B cell (primary cell): ENCODE measurements around the gene SUGCT. TPM values are rescaled to one million over a fixed set of nuclear protein-coding genes. Genes with fewer than 3 reads are reported as not detected.

Experiments
- ATAC-seq: fragments of 200-7000 bp; cut with Tn5 transposase; one replicate; pipeline ENCODE4 v1.10.0; 2021; ENCODE audit warnings: low read depth, mild to moderate bottlenecking, moderate number of reproducible peaks, moderate library complexity
- CTCF ChIA-PET: fragments of 350-600 bp; sonication (Branson Sonifier 250); formaldehyde crosslinking; loops from one replicate; lab custom pipeline; 2021; ENCODE audit warnings: antibody characterized with exemption, inconsistent platforms; lab: Charles Lee
- POLR2A ChIA-PET: fragments of 350-600 bp; sonication (Branson Sonifier 250); formaldehyde crosslinking; loops from one replicate; lab custom pipeline; 2021; ENCODE audit warnings: antibody characterized with exemption; lab: Charles Lee
- DNase-seq: peaks from one replicate; pipeline ENCODE4 v3.0.0; 2013
- H2AFZ ChIP-seq: 2 replicates; pipeline ENCODE4 v1.6.1; 2012; ENCODE audit warnings: mild to moderate bottlenecking, low read depth, low read length; ENCODE audit not compliant: insufficient read depth, poor library complexity, severe bottlenecking
- H3K27ac ChIP-seq, 2 donors: 1 replicate in 1 of 2; 2 replicates in 1 of 2; pipeline ENCODE4 v1.5.1; 2012 to 2013; ENCODE audit warnings: low read length in 2 of 2, mild to moderate bottlenecking in 2 of 2, moderate library complexity in 1 of 2
- H3K27me3 ChIP-seq, 4 experiments: fragments of 200-600 bp in 1 of 4; sonication (generic) in 1 of 4; replicated peaks in 1 of 4; 1 replicate in 2 of 4; 2 replicates in 2 of 4; pipeline versions ENCODE4 v1.6.1 to v1.7.0; 2013 to 2016; ENCODE audit warnings: low read length in 3 of 4, mild to moderate bottlenecking in 2 of 4, mixed read lengths in 1 of 4, moderate library complexity in 1 of 4; ENCODE audit not compliant: insufficient read depth in 4 of 4, control insufficient read depth in 3 of 4; ENCODE audit errors: control extremely low read depth in 1 of 4
- H3K36me3 ChIP-seq, 2 experiments: replicated peaks in 1 of 2; 1 replicate in 1 of 2; 2 replicates in 1 of 2; pipeline versions ENCODE4 v1.6.1 to v1.7.1; 2013; ENCODE audit warnings: low read length in 1 of 2; ENCODE audit not compliant: insufficient read depth in 2 of 2, control insufficient read depth in 1 of 2; ENCODE audit errors: control extremely low read depth in 1 of 2, extremely low read depth in 1 of 2
- H3K4me1 ChIP-seq, 2 donors: fragments of 200-600 bp in 1 of 2; sonication (generic) in 1 of 2; 1 replicate in 1 of 2; 2 replicates in 1 of 2; pipeline versions ENCODE4 v1.5.1 to v1.6.1; 2013 to 2017; ENCODE audit warnings: low read length in 2 of 2; ENCODE audit not compliant: control insufficient read depth in 2 of 2, insufficient read depth in 2 of 2
- H3K4me2 ChIP-seq: replicated peaks from 2 replicates; pipeline ENCODE3; 2012; ENCODE audit warnings: mild to moderate bottlenecking, low read depth, low read length; ENCODE audit not compliant: poor library complexity, severe bottlenecking
- H3K4me3 ChIP-seq, 5 experiments: fragments of 200-600 bp in 1 of 5; sonication (generic) in 1 of 5; 1 replicate in 3 of 5; 2 replicates in 2 of 5; pipeline versions ENCODE4 v1.5.1 to v1.7.0; 2011 to 2016; ENCODE audit warnings: low read length in 4 of 5, mild to moderate bottlenecking in 4 of 5, low read depth in 2 of 5, control low read depth in 1 of 5, moderate library complexity in 1 of 5; ENCODE audit not compliant: insufficient read depth in 1 of 5; ENCODE audit errors: control extremely low read depth in 1 of 5, extremely low read depth in 1 of 5
- H3K79me2 ChIP-seq: fragments of 200-600 bp; sonication (generic); one replicate; pipeline ENCODE4 v1.6.0; 2016; ENCODE audit warnings: low read length; ENCODE audit not compliant: control insufficient read depth, insufficient read depth
- H3K9ac ChIP-seq: fragments of 200-600 bp; sonication (generic); 2 replicates; pipeline ENCODE4 v1.6.1; 2017; ENCODE audit warnings: mild to moderate bottlenecking, low read length, moderate library complexity
- H3K9me3 ChIP-seq, 3 donors: one replicate each; pipeline versions ENCODE4 v1.6.1 to v1.7.1; 2013; ENCODE audit warnings: low read length in 2 of 3; ENCODE audit not compliant: control insufficient read depth in 2 of 3, insufficient read depth in 1 of 3; ENCODE audit errors: control extremely low read depth in 1 of 3
- H4K20me1 ChIP-seq: 2 replicates; pipeline ENCODE4 v1.6.0; 2012; ENCODE audit warnings: mild to moderate bottlenecking, low read length; ENCODE audit not compliant: insufficient read depth, control insufficient read depth, poor library complexity, severe bottlenecking
- H3K27ac Mint-ChIP-seq: one replicate; pipeline ENCODE4 v1.8.0; 2021; ENCODE audit warnings: mixed read lengths
- H3K27me3 Mint-ChIP-seq: one replicate; pipeline ENCODE4 v1.8.0; 2021; ENCODE audit warnings: mixed read lengths
- H3K4me1 Mint-ChIP-seq: one replicate; pipeline ENCODE4 v1.8.0; 2021; ENCODE audit warnings: mixed read lengths
- H3K4me3 Mint-ChIP-seq: one replicate; pipeline ENCODE4 v1.8.0; 2021; ENCODE audit warnings: mixed read lengths
- H3K9me3 Mint-ChIP-seq: one replicate; pipeline ENCODE4 v1.8.0; 2022; ENCODE audit warnings: mixed read lengths; ENCODE audit not compliant: insufficient read depth
- EZH2 ChIP-seq: IDR thresholded peaks from 2 replicates; pipeline ENCODE4 v1.6.1; 2012; ENCODE audit warnings: borderline replicate concordance, low read depth, mild to moderate bottlenecking, moderate library complexity, low read length; ENCODE audit not compliant: insufficient read depth, poor library complexity, severe bottlenecking
- WGBS: methylation state at CpG from one replicate; pipeline ENCODE4 v1.1.5; 2013; ENCODE audit warnings: missing lambda C conversion rate; ENCODE audit not compliant: insufficient coverage; 5-methylcytosine and 5-hydroxymethylcytosine counted together
- intact Hi-C: fragments of 100-400 bp; cut with micrococcal nuclease; formaldehyde crosslinking; loops from one replicate; pipeline ENCODE4 v1.10.0; 2022
- polyA plus RNA-seq: library from polyadenylated mRNA; depleted of rRNA; stranded (reverse); fragments of >200 nt; gene quantifications from 2 replicates; pipeline ENCODE4 v1.2.3, GENCODE V29; 2012
- total RNA-seq, 2 donors: library from RNA; stranded (reverse); fragments of 120-200 nt in 1 of 2; gene quantifications; 1 replicate in 1 of 2; 2 replicates in 1 of 2; pipeline versions ENCODE4 v1.2.3 to v1.2.4, GENCODE V29; 2013 to 2022
- TF ChIP-seq, protein P1 (sequence below): fragments of 200-600 bp; IDR thresholded peaks from one replicate; pipeline ENCODE4 v1.8.0; 2022; ENCODE audit warnings: antibody characterized with exemption, mild to moderate bottlenecking

The SUGCT gene
- total and polyA plus RNA-seq, 2 donors (not counting 1 experiment from before 2014, with no cell fraction given) = 0.19 to 0.86 TPM

GRCh38 chr7:40122940-40123254, 11.9 kb upstream of the SUGCT start:
- Mint-ChIP-seq H3K27ac (no peak overlapping the region), H3K4me3 (no peak overlapping the region), H3K4me1 (peaks cover 5% of the 10 kb centered on the region), H3K9me3 (no peaks in the 10 kb centered on the region), H3K27me3 (no peaks in the 10 kb centered on the region)
- intact Hi-C loops = no loop called here
- DNase-seq = no peak
- ChIA-PET CTCF (no interaction called here), POLR2A (no interaction called here)
- Histone ChIP-seq H3K9me3 (no peaks in the 10 kb centered on the region), H3K4me1 (peaks cover 4% of the 10 kb centered on the region in 2 donors), H4K20me1 (no peaks in the 10 kb centered on the region), H3K79me2 (peaks cover 29% of the 10 kb centered on the region), H2AFZ (no peak overlapping the region), H3K4me3 (no peak overlapping the region), H3K27ac (no peak overlapping the region), H3K9ac (no peak overlapping the region), H3K27me3 (no peaks in the 10 kb centered on the region), H3K36me3 (no peaks in the 10 kb centered on the region), H3K4me2 (no peak overlapping the region)
- ATAC-seq = no peak
- WGBS = no CpG with 5 or more reads among the region's 2 CpGs
- TF ChIP-seq EZH2 = no peak
- TF ChIP-seq, protein P1, sequence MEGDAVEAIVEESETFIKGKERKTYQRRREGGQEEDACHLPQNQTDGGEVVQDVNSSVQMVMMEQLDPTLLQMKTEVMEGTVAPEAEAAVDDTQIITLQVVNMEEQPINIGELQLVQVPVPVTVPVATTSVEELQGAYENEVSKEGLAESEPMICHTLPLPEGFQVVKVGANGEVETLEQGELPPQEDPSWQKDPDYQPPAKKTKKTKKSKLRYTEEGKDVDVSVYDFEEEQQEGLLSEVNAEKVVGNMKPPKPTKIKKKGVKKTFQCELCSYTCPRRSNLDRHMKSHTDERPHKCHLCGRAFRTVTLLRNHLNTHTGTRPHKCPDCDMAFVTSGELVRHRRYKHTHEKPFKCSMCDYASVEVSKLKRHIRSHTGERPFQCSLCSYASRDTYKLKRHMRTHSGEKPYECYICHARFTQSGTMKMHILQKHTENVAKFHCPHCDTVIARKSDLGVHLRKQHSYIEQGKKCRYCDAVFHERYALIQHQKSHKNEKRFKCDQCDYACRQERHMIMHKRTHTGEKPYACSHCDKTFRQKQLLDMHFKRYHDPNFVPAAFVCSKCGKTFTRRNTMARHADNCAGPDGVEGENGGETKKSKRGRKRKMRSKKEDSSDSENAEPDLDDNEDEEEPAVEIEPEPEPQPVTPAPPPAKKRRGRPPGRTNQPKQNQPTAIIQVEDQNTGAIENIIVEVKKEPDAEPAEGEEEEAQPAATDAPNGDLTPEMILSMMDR = no peak

DNA sequence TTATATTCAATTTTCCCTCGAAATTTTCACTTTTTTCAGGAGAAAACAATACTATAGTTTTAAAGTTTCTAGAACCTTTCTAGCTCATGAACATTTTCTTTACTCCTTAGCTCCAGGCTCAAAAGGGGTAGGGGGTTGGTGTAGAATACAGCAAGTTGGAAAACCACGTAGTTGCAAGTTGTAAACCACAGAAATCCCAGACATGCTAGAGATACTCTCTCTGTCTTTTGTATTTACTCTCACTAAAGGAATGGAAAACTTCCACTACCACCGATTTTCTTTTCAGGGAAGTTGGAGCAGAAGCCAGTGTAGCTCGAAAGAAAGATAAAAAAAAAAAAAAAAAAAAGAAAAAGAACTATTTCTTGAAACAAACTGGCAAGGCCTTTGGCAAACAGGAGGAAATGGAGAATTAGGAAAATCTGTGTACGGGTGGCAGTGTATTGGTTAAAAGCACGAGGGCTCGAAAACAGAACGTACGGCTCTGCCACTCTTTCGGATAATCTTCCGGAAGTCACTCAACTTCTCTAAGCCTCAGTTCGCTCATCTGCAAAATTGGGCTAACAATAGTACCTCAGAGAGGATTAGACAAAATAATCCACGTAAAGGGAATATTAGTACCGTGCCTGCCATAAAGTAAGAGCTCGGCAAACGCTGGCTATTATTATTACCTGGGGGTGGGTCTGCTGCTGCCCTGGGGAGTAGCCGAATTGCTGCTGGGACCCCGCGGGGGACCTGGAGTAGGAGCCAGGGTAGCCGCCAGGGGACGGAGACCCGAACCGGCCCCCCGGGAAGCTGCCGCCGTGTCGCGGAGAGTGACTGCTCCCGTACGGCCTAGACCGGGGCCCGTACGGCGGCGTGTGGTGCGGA, 1.0 kb upstream of the SUGCT start:
- Histone ChIP-seq H3K36me3 (peaks cover 0 to 6% of the 10 kb centered on the region in 2 experiments), H3K27ac (peak overlapping the region; percentile 84 to 91), H3K4me2 (peak overlapping the region; percentile 99), H3K9ac (peak overlapping the region; percentile 95), H4K20me1 (peaks cover 12% of the 10 kb centered on the region), H3K79me2 (peaks cover 51% of the 10 kb centered on the region), H3K27me3 (peaks cover 0 to 3% (median 0%) of the 10 kb centered on the region in 4 experiments), H3K4me1 (peaks cover 22 to 24% of the 10 kb centered on the region in 2 donors), H3K9me3 (no peaks in the 10 kb centered on the region), H2AFZ (peak overlapping the region; percentile 94), H3K4me3 (peak overlapping the region; percentile 87 to 95 (median 94))
- intact Hi-C loops = loop anchor here (1.0 to 10.0 kb wide), 6 partner anchors 184 to 1229 kb away; partner anchors contain the start of genes VPS41 and YAE1
- TF ChIP-seq EZH2 = no peak
- TF ChIP-seq, protein P1 = no peak
- CTCF ChIA-PET = interaction anchor here (0.9 to 2.6 kb wide), 10 partner anchors 38 to 511 kb away, joined by 3 to 12 read pairs (median 4); partner anchors contain the start of gene RALA
- Mint-ChIP-seq H3K27ac (peak overlapping the region; percentile 98), H3K4me1 (peaks cover 33% of the 10 kb centered on the region), H3K4me3 (peak overlapping the region; percentile 95), H3K9me3 (no peaks in the 10 kb centered on the region), H3K27me3 (no peaks in the 10 kb centered on the region)
- WGBS = 0% methylated on average over 32 of the region's 36 CpGs
- POLR2A ChIA-PET = interaction anchor here (0.6 to 1.9 kb wide), 2 partner anchors 44 to 184 kb away, joined by 7 to 8 read pairs; partner anchors contain the start of gene CDK13
- DNase-seq (no peak), ATAC-seq (peak; percentile 53)
